DOHH2 (cell line): ENCODE results near the gene SMYD1.

Source experiments
- H3F3A ChIP-seq: fragments of 200-600 bp; sonication (generic), shearing (Covaris generic); 2 replicates; pipeline ENCODE4 v1.6.0; 2016; ENCODE audit warnings: antibody characterized with exemption, mild to moderate bottlenecking; ENCODE audit not compliant: control insufficient read depth, insufficient read depth
- H3K27ac ChIP-seq: fragments of 200-600 bp; sonication (generic); 2 replicates; pipeline ENCODE4 v1.5.1; 2014; ENCODE audit warnings: low read depth, mild to moderate bottlenecking, low read length, moderate library complexity
- H3K27me3 ChIP-seq: fragments of 200-600 bp; sonication (generic); 2 replicates; pipeline ENCODE4 v1.6.1; 2014; ENCODE audit warnings: mild to moderate bottlenecking, low read length, mixed read lengths; ENCODE audit not compliant: control insufficient read depth
- H3K36me3 ChIP-seq: fragments of 200-600 bp; sonication (generic); 2 replicates; pipeline ENCODE4 v1.6.1; 2014; ENCODE audit warnings: mild to moderate bottlenecking, low read length, moderate library complexity, mixed read lengths; ENCODE audit not compliant: control insufficient read depth
- H3K4me1 ChIP-seq: fragments of 200-600 bp; sonication (generic); 2 replicates; pipeline ENCODE4 v1.6.1; 2014; ENCODE audit warnings: mild to moderate bottlenecking, low read length, mixed read lengths; ENCODE audit not compliant: control insufficient read depth
- H3K4me2 ChIP-seq: fragments of 200-600 bp; sonication (generic); 2 replicates; pipeline ENCODE4 v1.6.0; 2014; ENCODE audit warnings: mild to moderate bottlenecking, low read length, moderate library complexity
- H3K4me3 ChIP-seq: fragments of 200-600 bp; sonication (generic); 2 replicates; pipeline ENCODE4 v1.5.1; 2014; ENCODE audit warnings: mild to moderate bottlenecking, low read length, mixed read lengths
- H3K79me2 ChIP-seq: fragments of 200-600 bp; sonication (generic); 2 replicates; pipeline ENCODE4 v1.6.1; 2014; ENCODE audit warnings: mild to moderate bottlenecking, low read length, mixed read lengths; ENCODE audit not compliant: control insufficient read depth
- H3K9me2 ChIP-seq: fragments of 200-600 bp; sonication (generic); replicated peaks from 2 replicates; pipeline ENCODE4 v1.6.1; 2014; ENCODE audit warnings: mild to moderate bottlenecking, low read length, mixed read lengths; ENCODE audit not compliant: control insufficient read depth
- H3K9me3 ChIP-seq: fragments of 200-600 bp; sonication (generic); 2 replicates; pipeline ENCODE4 v1.6.1; 2014; ENCODE audit warnings: antibody characterized with exemption, low read length, mixed read lengths; ENCODE audit not compliant: control insufficient read depth, insufficient read depth
- H4K20me1 ChIP-seq: fragments of 200-600 bp; sonication (generic); 2 replicates; pipeline ENCODE4 v1.6.0; 2014; ENCODE audit warnings: low read depth, mild to moderate bottlenecking, antibody characterized with exemption, low read length, moderate library complexity; ENCODE audit not compliant: control insufficient read depth, insufficient read depth
- CTCF ChIP-seq: fragments of 200-600 bp; sonication (generic); IDR thresholded peaks from one replicate; pipeline ENCODE4 v1.5.1; 2014; ENCODE audit warnings: antibody characterized with exemption, mild to moderate bottlenecking, low read depth, low read length; ENCODE audit not compliant: poor library complexity, severe bottlenecking
- EZH2phosphoT487 ChIP-seq: fragments of 200-600 bp; sonication (generic); IDR thresholded peaks from 2 replicates; pipeline ENCODE4 v1.6.1; 2017; ENCODE audit warnings: borderline replicate concordance, mild to moderate bottlenecking, antibody characterized with exemption, low read length, moderate library complexity, mixed read lengths

The SMYD1 gene

DNA sequence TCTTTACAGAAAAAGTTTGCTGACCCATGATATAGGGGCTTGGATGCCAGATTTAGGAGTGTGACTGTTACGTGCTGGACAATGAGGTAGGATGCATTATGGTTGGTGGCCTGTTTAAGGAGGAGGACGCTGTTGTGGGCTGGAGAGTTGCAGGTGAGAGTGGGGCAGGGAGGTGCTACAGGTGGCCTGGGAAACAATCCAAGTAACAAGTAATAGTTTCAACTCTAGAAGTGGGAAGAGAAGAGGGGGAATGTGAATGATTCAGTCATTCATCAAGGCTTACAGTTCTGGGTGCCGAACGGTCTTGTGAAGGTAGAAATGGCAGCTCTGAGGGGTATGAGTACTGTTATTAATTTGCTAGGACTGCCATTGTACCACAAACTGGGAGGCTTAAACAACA is 54.1 kb downstream of the SMYD1 start:
- no peaks in the 10 kb centered on the region for H4K20me1 ChIP-seq
- H3K4me1 ChIP-seq = no peaks in the 10 kb centered on the region
- no peaks in the 10 kb centered on the region for H3K9me2 ChIP-seq
- H3F3A ChIP-seq = no peaks in the 10 kb centered on the region
- no peak overlapping the region for H3K4me2 ChIP-seq
- H3K36me3 ChIP-seq = no peaks in the 10 kb centered on the region
- H3K4me3 ChIP-seq = no peak overlapping the region
- H3K9me3 ChIP-seq = no peaks in the 10 kb centered on the region
- H3K79me2 ChIP-seq = no peaks in the 10 kb centered on the region
- H3K27ac ChIP-seq = no peak overlapping the region
- peaks cover 17% of the 10 kb centered on the region for H3K27me3 ChIP-seq
- no peak for TF ChIP-seq CTCF
- TF ChIP-seq EZH2phosphoT487 = no peak

- Histone ChIP-seq H3K4me2 (no peak overlapping the region), H4K20me1 (no peaks in the 10 kb centered on the region), H3K9me2 (no peaks in the 10 kb centered on the region), H3K4me1 (no peaks in the 10 kb centered on the region), H3F3A (no peaks in the 10 kb centered on the region), H3K36me3 (no peaks in the 10 kb centered on the region), H3K9me3 (no peaks in the 10 kb centered on the region), H3K79me2 (no peaks in the 10 kb centered on the region), H3K27ac (no peak overlapping the region), H3K27me3 (peaks cover 17% of the 10 kb centered on the region), H3K4me3 (no peak overlapping the region)
- TF ChIP-seq EZH2phosphoT487 = no peak
- TF ChIP-seq CTCF = no peak
Observed at GRCh38 chr2:88122141-88122884, 54.7 kb downstream of the SMYD1 start.

GRCh38 chr2:88123164-88123974 is 55.7 kb downstream of the SMYD1 start:
- TF ChIP-seq EZH2phosphoT487 = no peak
- TF ChIP-seq CTCF = no peak
- Histone ChIP-seq H3K27me3 (peaks cover 14% of the 10 kb centered on the region), H4K20me1 (no peaks in the 10 kb centered on the region), H3K9me2 (no peaks in the 10 kb centered on the region), H3K9me3 (no peaks in the 10 kb centered on the region), H3K4me1 (no peaks in the 10 kb centered on the region), H3K36me3 (no peaks in the 10 kb centered on the region), H3K79me2 (no peaks in the 10 kb centered on the region), H3K4me2 (no peak overlapping the region), H3F3A (no peaks in the 10 kb centered on the region), H3K4me3 (no peak overlapping the region), H3K27ac (no peak overlapping the region)
